HG03095 (cell line): ENCODE results near the gene GABRR1.

ENCODE experiments used
- ATAC-seq: cut with Tn5 transposase; IDR thresholded peaks from one replicate; pipeline ENCODE4 v1.9.1; 2021; ENCODE audit warnings: moderate library complexity; ENCODE audit not compliant: unreplicated experiment

GABRR1 gene

DNA sequence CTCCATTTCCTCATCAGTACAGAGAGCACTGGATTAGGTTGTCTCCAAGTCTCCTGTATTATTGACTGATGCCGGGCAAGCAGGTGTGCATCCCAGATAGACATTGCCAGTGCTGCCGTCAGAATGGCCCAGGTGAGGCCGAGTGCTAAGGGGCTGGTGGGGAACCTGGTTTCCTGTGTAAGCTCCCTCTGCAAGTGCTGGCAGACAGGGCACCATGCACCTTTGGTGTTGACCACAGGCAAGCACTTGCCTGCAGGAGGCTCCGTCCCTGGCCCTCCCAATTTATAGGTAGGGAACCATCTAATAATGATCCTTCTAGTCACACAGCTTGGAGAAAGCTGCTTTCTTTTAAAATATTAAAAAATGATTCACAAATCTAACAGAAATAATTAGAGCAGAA lies 747 bp downstream of the GABRR1 start:
- no peak for ATAC-seq

DNA sequence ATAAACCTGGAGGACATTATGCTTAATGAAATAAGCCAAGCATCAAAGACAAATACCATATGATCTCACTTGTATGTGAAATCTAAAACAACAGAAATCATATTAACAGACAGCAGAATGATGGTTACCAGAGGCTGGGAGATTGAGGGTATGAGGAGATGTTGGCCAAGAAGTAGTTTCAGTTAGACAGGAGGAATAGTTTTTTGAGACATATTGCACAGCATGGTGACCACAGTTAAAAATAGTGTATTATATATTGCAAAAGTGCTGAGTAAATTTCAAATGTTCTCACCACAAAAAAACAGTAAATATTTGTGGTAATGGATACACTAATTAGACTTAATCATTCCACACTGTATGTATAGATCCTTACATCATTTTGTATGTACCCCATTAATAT lies 1.8 kb downstream of the GABRR1 start:
- no peak for ATAC-seq

- no peak for ATAC-seq
Observed at GRCh38 chr6:89214197-89214596, 3.0 kb downstream of the GABRR1 start.

- no peak for ATAC-seq
Observed at GRCh38 chr6:89212472-89212871, 4.7 kb downstream of the GABRR1 start.

GRCh38 chr6:89209457-89209856 lies 7.7 kb downstream of the GABRR1 start:
- ATAC-seq = no peak

DNA sequence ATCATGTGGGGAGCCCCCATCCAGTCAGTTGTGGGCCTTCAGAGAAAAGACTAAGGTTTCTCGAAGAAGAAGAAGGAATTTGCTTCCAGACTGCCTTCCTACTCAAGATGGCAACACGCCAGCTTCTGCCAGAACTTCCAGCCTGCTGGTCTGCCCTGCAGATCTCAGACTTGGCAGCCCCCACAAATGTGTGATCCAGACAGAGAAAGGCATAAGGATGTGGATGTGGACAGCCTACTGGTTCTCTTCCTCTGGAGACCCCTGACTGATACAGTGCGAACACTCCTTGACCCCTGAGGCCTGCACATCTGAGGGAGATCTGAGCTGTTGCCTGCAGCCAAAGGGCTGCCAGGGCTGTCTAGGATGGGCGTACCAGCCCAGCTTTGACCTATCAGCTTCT lies 8.6 kb downstream of the GABRR1 start:
- no peak for ATAC-seq

DNA sequence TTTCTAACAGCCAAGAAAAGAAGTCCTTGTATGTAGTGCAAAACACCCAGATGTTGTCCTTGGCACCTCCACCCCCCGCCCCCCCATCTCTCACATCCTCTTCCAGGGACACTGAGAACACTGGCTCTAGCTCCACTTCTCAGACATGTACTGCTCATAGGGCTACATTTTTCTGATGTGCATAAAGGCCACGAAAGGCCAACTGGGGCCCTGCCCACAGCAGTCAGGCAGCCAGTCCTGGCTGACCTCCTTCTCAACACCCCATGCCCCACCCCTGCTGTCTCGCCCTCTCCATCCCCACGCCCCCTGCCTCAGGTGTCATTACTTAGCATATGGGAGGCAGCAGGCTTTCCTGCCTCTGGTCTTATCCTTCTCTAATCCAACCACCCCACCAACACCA lies 11.3 kb downstream of the GABRR1 start:
- ATAC-seq = no peak

- ATAC-seq = no peak
Observed at GRCh38 chr6:89204096-89204495, 13.1 kb downstream of the GABRR1 start.

- no peak for ATAC-seq
Observed at GRCh38 chr6:89200706-89201215, 16.4 kb downstream of the GABRR1 start.

GRCh38 chr6:89199579-89199978 lies 17.6 kb downstream of the GABRR1 start:
- ATAC-seq = no peak

GRCh38 chr6:89198235-89198634 lies 18.9 kb downstream of the GABRR1 start:
- no peak for ATAC-seq

DNA sequence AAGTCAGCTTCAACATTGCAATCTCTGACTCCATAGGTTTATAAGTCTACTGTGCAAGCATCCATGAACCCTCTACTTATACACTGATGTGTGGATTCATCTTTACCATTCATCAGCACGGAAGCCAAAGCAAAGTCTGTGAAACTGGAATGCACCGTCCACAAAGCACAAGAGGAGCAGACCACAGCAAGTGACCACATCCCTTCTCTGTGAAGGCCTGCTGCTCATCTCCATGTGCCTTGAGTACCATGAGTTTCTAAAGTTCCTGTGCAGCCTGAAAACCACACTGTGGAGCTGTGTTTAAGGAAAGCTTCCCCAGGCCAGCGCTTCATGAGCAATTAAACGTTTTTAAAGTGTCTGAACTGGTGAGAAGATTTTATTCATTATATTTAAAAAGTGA lies 20.0 kb downstream of the GABRR1 start:
- no peak for ATAC-seq

DNA sequence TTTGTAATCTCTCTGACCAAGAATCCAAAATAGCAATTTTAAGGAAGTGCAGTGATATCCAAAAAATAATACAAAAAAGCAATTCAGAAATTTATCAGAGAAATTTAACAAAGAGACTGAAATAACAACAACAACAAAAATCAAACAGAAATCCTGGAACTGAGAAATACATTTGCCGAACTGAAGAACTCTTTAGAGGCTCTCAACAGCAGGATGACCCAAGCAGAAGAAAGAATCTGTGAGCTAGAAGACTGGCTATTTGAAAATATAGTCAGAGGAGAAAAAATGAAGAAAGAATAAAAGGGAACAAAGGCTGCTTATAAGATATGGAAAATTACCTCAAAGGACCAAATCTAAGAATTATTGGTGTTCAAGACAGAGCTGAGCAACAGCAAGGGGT lies 22.6 kb downstream of the GABRR1 start:
- no peak for ATAC-seq

GRCh38 chr6:89190741-89191140 lies 26.4 kb downstream of the GABRR1 start:
- no peak for ATAC-seq

- ATAC-seq = no peak
Observed at GRCh38 chr6:89187504-89187903, 29.7 kb downstream of the GABRR1 start.

DNA sequence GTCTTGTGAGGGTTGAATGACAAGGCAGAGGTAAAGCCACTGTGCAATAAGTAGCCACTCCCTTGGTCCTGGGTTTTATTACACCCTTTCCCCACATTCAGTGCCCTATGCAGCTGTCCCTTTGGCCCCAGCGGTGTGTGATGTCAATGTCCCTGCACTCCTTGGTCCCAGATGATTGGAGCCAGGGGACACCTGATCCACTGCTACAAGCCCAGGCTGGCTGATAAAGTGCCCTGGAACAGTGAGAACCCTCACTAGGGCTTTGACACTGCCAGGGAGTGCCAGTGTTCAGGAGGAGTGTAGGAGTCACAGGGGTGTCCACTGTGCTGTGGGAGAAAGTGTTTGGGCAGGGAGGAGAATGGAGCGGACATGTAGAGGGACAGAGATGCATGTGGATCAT lies 30.4 kb downstream of the GABRR1 start:
- no peak for ATAC-seq

- ATAC-seq = no peak
Observed at GRCh38 chr6:89184344-89184743, 32.8 kb downstream of the GABRR1 start.

GRCh38 chr6:89183294-89183693 lies 33.9 kb downstream of the GABRR1 start:
- no peak for ATAC-seq

- no peak for ATAC-seq
Observed at GRCh38 chr6:89180971-89181370, 36.2 kb downstream of the GABRR1 start.

- no peak for ATAC-seq
Observed at GRCh38 chr6:89180112-89180511, 37.0 kb downstream of the GABRR1 start.

GRCh38 chr6:89173634-89174033 lies 43.5 kb downstream of the GABRR1 start:
- ATAC-seq = no peak

DNA sequence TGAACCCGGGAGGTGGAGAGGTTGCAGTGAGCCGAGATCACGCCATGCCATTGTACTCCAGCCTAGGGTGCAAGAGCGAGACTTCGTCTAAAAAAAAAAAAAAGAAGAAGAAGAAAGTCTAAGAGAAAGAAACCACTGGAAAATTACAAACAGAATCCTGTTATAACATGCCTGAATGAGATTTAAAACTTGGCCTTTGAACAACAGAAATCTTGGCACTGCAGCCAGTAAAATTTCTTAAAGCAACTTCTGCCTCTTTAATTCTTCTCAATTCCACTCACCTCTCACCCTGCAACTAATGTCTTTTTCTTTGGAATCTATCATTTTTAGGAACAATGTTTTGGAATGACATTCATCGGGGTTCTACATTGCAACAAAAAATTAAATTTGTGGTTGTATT lies 45.0 kb downstream of the GABRR1 start:
- ATAC-seq = no peak

- ATAC-seq = no peak
Observed at GRCh38 chr6:89162047-89162371, 55.1 kb downstream of the GABRR1 start.
